ENCODE data around the gene CX3CR1.

CX3CR1 gene

DNA sequence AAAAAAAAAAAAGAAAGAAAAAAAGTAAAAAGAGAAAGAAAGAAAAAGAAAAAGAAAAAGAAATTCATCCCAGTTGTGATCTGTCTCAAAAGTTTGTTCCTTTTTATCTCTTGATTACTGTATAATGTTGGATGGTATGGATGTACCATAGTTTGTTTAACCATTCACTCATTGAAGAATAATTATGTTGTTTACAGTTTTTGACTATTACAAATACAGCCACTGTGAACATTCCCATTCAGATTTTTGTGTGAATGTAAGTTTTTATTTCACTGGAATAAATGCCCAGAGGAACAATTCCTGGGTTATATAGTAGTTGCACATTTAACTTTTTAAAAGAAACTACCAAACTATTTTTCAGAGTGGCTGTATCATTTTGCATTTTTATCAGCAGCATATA lies 39.4 kb upstream of the CX3CR1 start:
- no peak overlapping the region for H2AFZ ChIP-seq (ENCODE audit: low read depth, low read length)
- no peaks in the 10 kb centered on the region; the same call in 1 of the 2 replicates for H3K9me3 ChIP-seq (ENCODE audit: insufficient read depth, low read length)
- no peak overlapping the region for H3K27ac ChIP-seq (ENCODE audit: low read length)
- H4K20me1 ChIP-seq (ENCODE audit: insufficient read depth, low read length): no peaks in the 10 kb centered on the region
- no peaks in the 10 kb centered on the region for H3K36me3 ChIP-seq (replicated peaks; ENCODE audit: low read depth, low read length)
- H3K79me2 ChIP-seq (ENCODE audit: low read length): no peaks in the 10 kb centered on the region
- no peak overlapping the region for H3K4me3 ChIP-seq (ENCODE audit: low read length)
- no peak overlapping the region for H3K9ac ChIP-seq (ENCODE audit: low read length)
- TF ChIP-seq EZH2phosphoT487 (IDR thresholded peaks at IDR 0.05; ENCODE audit: low read depth) (no peak), CTCF (IDR thresholded peaks at IDR 0.05; ENCODE audit: low read depth, low read length) (no peak)
- peaks cover 6% of the 10 kb centered on the region; the same call in 1 of the 2 replicates for H3K27me3 ChIP-seq (ENCODE audit: low read depth, low read length)
- peaks cover 8% of the 10 kb centered on the region for H3K4me1 ChIP-seq (ENCODE audit: low read length)
- H3K4me2 ChIP-seq (ENCODE audit: low read length): no peak overlapping the region

DNA sequence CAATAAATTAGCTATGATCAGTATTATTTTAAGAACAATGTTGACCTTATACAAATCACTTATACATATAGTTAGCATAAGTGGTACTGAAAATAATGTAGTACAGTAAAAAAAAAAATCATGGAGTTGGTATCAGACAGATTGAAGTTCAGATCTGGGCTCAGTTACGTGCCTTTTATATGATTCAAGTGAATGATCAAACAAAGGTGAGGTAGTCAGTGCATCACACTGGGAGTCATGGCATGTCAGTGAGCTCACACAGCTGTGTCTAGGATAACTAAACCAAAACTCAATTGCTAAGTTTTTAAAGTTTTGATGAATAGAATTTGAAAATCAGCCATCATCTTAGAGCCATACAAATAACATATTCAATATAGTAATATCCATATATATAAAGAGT lies 38.5 kb upstream of the CX3CR1 start:
- H4K20me1 ChIP-seq (ENCODE audit: insufficient read depth, low read length): no peaks in the 10 kb centered on the region
- no peak overlapping the region for H3K27ac ChIP-seq (ENCODE audit: low read length)
- H3K4me3 ChIP-seq (ENCODE audit: low read length): no peak overlapping the region
- H3K9ac ChIP-seq (ENCODE audit: low read length): no peak overlapping the region
- no peaks in the 10 kb centered on the region for H3K36me3 ChIP-seq (replicated peaks; ENCODE audit: low read depth, low read length)
- H3K9me3 ChIP-seq (ENCODE audit: insufficient read depth, low read length): no peaks in the 10 kb centered on the region; the same call in 1 of the 2 replicates
- peaks cover 8% of the 10 kb centered on the region for H3K4me1 ChIP-seq (ENCODE audit: low read length)
- no peak for TF ChIP-seq EZH2phosphoT487 (IDR thresholded peaks at IDR 0.05; ENCODE audit: low read depth)
- no peak for TF ChIP-seq CTCF (IDR thresholded peaks at IDR 0.05; ENCODE audit: low read depth, low read length)
- H3K79me2 ChIP-seq (ENCODE audit: low read length): no peaks in the 10 kb centered on the region
- H3K4me2 ChIP-seq (ENCODE audit: low read length): no peak overlapping the region
- H3K27me3 ChIP-seq (ENCODE audit: low read depth, low read length): peaks cover 6% of the 10 kb centered on the region; the same call in 1 of the 2 replicates
- no peak overlapping the region for H2AFZ ChIP-seq (ENCODE audit: low read depth, low read length)

GRCh38 chr3:39317571-39318169 lies 37.8 kb upstream of the CX3CR1 start:
- H4K20me1 ChIP-seq (ENCODE audit: insufficient read depth, low read length): no peaks in the 10 kb centered on the region
- no peaks in the 10 kb centered on the region for H3K79me2 ChIP-seq (ENCODE audit: low read length)
- no peak overlapping the region for H3K27ac ChIP-seq (ENCODE audit: low read length)
- peaks cover 8% of the 10 kb centered on the region for H3K4me1 ChIP-seq (ENCODE audit: low read length)
- no peak overlapping the region for H2AFZ ChIP-seq (ENCODE audit: low read depth, low read length)
- H3K36me3 ChIP-seq (replicated peaks; ENCODE audit: low read depth, low read length): no peaks in the 10 kb centered on the region
- no peak overlapping the region for H3K9ac ChIP-seq (ENCODE audit: low read length)
- no peaks in the 10 kb centered on the region; the same call in 1 of the 2 replicates for H3K9me3 ChIP-seq (ENCODE audit: insufficient read depth, low read length)
- no peak overlapping the region for H3K4me3 ChIP-seq (ENCODE audit: low read length)
- peaks cover 6% of the 10 kb centered on the region; the same call in 1 of the 2 replicates for H3K27me3 ChIP-seq (ENCODE audit: low read depth, low read length)
- TF ChIP-seq EZH2phosphoT487 (IDR thresholded peaks at IDR 0.05; ENCODE audit: low read depth): no peak
- no peak overlapping the region for H3K4me2 ChIP-seq (ENCODE audit: low read length)

- TF ChIP-seq EZH2phosphoT487 (IDR thresholded peaks at IDR 0.05; ENCODE audit: low read depth): no peak
- Histone ChIP-seq H3K27ac (ENCODE audit: low read length) (no peak overlapping the region), H3K27me3 (ENCODE audit: low read depth, low read length) (peaks cover 6% of the 10 kb centered on the region; the same call in 1 of the 2 replicates), H3K4me1 (ENCODE audit: low read length) (peaks cover 5% of the 10 kb centered on the region), H3K9me3 (ENCODE audit: insufficient read depth, low read length) (no peaks in the 10 kb centered on the region; the same call in 1 of the 2 replicates), H3K79me2 (ENCODE audit: low read length) (no peaks in the 10 kb centered on the region), H4K20me1 (ENCODE audit: insufficient read depth, low read length) (no peaks in the 10 kb centered on the region), H2AFZ (ENCODE audit: low read depth, low read length) (no peak overlapping the region), H3K4me2 (ENCODE audit: low read length) (no peak overlapping the region), H3K9ac (ENCODE audit: low read length) (no peak overlapping the region), H3K4me3 (ENCODE audit: low read length) (no peak overlapping the region), H3K36me3 (replicated peaks; ENCODE audit: low read depth, low read length) (no peaks in the 10 kb centered on the region)
These were observed 35.6 kb upstream of the CX3CR1 start for GRCh38 chr3:39315420-39315819.

DNA sequence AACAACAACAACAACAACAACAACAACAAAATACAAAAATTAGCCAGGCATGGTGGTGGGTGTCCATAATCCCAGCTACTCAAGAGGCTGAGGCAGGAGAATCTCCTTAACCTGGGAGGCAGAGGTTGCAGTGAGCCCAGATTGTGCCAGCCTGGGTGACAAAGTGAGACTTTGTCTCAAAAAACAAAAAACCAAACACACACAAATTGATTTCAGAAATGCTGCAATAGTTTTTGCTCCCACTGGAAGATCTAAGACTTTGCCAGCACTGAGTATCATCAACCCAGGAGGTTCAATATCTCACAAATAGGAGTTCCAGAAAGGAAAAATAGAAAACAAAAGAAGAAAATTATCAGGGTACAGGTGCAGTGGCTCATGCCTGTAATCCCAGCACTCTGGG lies 33.5 kb upstream of the CX3CR1 start:
- no peaks in the 10 kb centered on the region for H3K27me3 ChIP-seq (ENCODE audit: low read depth, low read length)
- H3K79me2 ChIP-seq (ENCODE audit: low read length): no peaks in the 10 kb centered on the region
- H3K9me3 ChIP-seq (ENCODE audit: insufficient read depth, low read length): no peaks in the 10 kb centered on the region
- no peaks in the 10 kb centered on the region for H4K20me1 ChIP-seq (ENCODE audit: insufficient read depth, low read length)
- no peak overlapping the region for H2AFZ ChIP-seq (ENCODE audit: low read depth, low read length)
- peaks cover 5% of the 10 kb centered on the region for H3K4me1 ChIP-seq (ENCODE audit: low read length)
- no peak overlapping the region for H3K4me3 ChIP-seq (ENCODE audit: low read length)
- no peak overlapping the region for H3K9ac ChIP-seq (ENCODE audit: low read length)
- no peak overlapping the region for H3K27ac ChIP-seq (ENCODE audit: low read length)
- no peak overlapping the region for H3K4me2 ChIP-seq (ENCODE audit: low read length)
- no peaks in the 10 kb centered on the region for H3K36me3 ChIP-seq (replicated peaks; ENCODE audit: low read depth, low read length)
- TF ChIP-seq CTCF (IDR thresholded peaks at IDR 0.05; ENCODE audit: low read depth, low read length): no peak
- TF ChIP-seq EZH2phosphoT487 (IDR thresholded peaks at IDR 0.05; ENCODE audit: low read depth): no peak
